GM03348 (cell line): Measurements from ENCODE around the gene MRM3.
"Not testable (repeated sequence)": the region's sequence is repeated elsewhere in the genome, so short reads cannot be mapped to it uniquely, and the experiment has no call there.

ENCODE experiments used
- DNase-seq: peaks from one replicate; pipeline ENCODE4 v3.0.0; 2012; ENCODE audit warnings: low spot score

Gene MRM3

GRCh38 chr17:796609-797008 is 14.5 kb downstream of the MRM3 start:
- no peak for DNase-seq

GRCh38 chr17:797236-797840 is 15.2 kb downstream of the MRM3 start:
- DNase-seq, result no peak

GRCh38 chr17:798246-798645 is 16.1 kb downstream of the MRM3 start:
- no peak for DNase-seq

GRCh38 chr17:799261-799660 is 17.1 kb downstream of the MRM3 start:
- no peak for DNase-seq

GRCh38 chr17:800446-801242 is 18.5 kb downstream of the MRM3 start:
- DNase-seq, result no peak

- no peak for DNase-seq
These were observed 19.5 kb downstream of the MRM3 start for GRCh38 chr17:801660-802059.

- no peak for DNase-seq
These were observed 20.3 kb downstream of the MRM3 start for GRCh38 chr17:802481-802880.

- no peak for DNase-seq
These were observed 21.0 kb downstream of the MRM3 start for GRCh38 chr17:802901-803881.

- DNase-seq, result no peak
These were observed 22.6 kb downstream of the MRM3 start for GRCh38 chr17:804541-805435.

- not testable (repeated sequence) for DNase-seq
These were observed 23.7 kb downstream of the MRM3 start for GRCh38 chr17:805886-806285.

GRCh38 chr17:806346-806745 is 24.2 kb downstream of the MRM3 start:
- DNase-seq, result no peak

- no peak for DNase-seq
These were observed 24.8 kb downstream of the MRM3 start for GRCh38 chr17:806781-807522.

GRCh38 chr17:807523-808294 is 25.6 kb downstream of the MRM3 start:
- no peak for DNase-seq

GRCh38 chr17:811051-811784 is 29.1 kb downstream of the MRM3 start:
- DNase-seq, result no peak

- DNase-seq, result no peak
These were observed 30.6 kb downstream of the MRM3 start for GRCh38 chr17:812638-813204.

- DNase-seq, result no peak
These were observed 32.2 kb downstream of the MRM3 start for GRCh38 chr17:814371-814770.

- DNase-seq, result no peak
These were observed 37.1 kb downstream of the MRM3 start for GRCh38 chr17:819251-819650.

- no peak for DNase-seq
These were observed 41.3 kb downstream of the MRM3 start for GRCh38 chr17:823501-823902.

- no peak for DNase-seq
These were observed 42.2 kb downstream of the MRM3 start for GRCh38 chr17:824378-824777.
